Stimulated activated CD8-positive, alpha-beta memory T cell treated with anti-CD3 and anti-CD28 coated beads, Interleukin-4, amount 100 ng/mL, for 24 hours (primary cell): ENCODE measurements around the gene FHIT.
"Not testable (repeated sequence)": the region's sequence is repeated elsewhere in the genome, so short reads cannot be mapped to it uniquely, and the experiment has no call there.

Experiments used
- DNase-seq: peaks from one replicate; pipeline ENCODE4 v3.0.0-alpha.2; 2020; ENCODE audit warnings: low read depth

The FHIT gene

GRCh38 chr3:60920519-60920918 is 330.7 kb downstream of the FHIT start:
- no peak for DNase-seq

DNA sequence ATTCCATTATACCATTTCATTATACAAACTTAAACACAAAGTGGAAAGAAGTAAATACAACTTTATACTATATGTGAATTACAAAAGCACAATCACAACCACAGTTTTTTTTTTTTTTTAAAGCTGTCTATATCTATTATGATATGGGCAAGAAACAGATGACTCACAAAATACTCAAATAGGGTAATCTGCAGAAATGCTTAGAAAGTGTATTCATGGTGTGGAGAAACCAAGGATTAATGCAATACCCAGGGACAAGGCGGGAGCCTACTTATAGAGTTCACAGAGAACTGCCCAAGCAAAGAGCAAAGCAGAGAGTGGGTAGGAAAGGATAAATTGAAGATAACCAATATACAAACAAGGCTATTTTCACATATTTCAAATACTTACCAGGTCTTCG is 332.0 kb downstream of the FHIT start:
- DNase-seq, result no peak

- DNase-seq, result no peak
These were observed 334.1 kb downstream of the FHIT start for GRCh38 chr3:60917141-60917540.

DNA sequence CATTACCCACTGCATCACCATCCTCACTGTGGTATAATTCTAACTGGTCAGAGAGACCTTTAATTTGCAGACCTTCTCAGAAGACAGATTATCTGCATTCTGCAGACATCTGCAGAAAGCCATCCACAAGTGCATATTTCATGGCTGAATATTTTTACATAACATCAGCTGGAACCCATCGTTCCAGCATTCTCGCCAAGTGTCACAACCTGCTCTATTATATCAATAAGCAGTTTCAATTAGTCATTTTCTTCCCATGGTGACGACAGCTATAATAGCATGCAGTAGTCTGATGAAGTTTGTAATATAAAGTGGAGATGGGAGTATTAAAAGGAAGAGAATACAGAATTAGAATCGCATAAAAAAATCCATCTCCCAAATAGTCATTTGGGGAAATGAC is 334.7 kb downstream of the FHIT start:
- DNase-seq, result no peak

DNA sequence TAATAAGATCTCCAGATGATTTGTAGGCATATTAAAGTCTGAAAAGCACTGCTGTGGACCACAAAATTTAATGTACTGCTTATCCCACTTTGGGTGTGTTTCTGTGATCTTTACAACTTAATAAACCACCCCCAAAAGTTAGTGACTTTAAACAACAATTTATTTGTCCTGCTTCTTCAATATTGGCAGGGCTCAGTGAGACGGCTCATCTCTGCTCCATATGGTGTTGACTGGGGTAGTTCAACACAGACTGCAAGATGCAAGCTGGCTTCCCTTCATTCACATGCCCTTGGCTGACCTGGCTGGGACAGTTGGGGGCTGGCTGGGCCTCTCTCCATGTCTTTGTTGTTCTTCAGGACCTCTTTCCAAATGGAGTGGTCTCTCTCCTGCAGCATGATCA is 337.8 kb downstream of the FHIT start:
- DNase-seq, result no peak

DNA sequence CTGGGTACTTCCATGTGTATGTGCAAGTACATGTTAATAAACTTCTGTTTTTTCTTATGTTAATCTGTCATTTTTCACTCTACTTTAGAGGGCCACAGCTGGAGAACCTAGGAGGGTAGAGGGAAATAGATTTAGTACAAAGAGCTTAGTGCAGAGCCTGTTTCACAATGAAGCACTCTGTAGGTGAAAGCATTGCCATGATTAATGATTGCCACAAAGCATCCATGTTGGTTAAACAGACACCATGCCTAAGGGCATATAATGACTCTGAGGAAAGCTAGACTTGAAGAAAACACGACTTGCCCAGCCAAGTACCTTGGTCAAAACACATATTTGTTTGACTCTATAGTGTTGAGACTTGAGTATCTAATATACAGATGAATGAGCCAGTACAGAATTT is 338.4 kb downstream of the FHIT start:
- no peak for DNase-seq

DNA sequence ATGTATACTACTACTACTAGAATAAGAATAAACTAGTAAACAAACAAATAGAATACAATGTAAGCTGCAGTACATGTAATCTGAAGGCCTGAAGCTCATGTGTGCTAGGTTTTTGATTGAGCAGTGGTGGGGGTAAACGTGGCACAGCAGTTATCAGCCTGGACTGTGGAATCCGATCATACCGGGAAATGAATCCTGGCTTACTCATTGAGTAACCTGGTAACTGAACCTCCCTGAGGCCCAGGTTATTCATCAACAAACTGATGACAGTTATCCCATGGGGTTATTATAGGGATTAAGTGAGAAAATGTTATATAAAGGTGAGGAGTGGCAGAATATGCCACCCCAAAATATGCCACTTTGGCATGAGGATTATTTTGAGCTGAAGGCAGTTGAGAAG is 339.1 kb downstream of the FHIT start:
- DNase-seq, result no peak

GRCh38 chr3:60909526-60909925 is 341.7 kb downstream of the FHIT start:
- DNase-seq, result no peak

GRCh38 chr3:60906283-60906682 is 345.0 kb downstream of the FHIT start:
- no peak for DNase-seq

DNA sequence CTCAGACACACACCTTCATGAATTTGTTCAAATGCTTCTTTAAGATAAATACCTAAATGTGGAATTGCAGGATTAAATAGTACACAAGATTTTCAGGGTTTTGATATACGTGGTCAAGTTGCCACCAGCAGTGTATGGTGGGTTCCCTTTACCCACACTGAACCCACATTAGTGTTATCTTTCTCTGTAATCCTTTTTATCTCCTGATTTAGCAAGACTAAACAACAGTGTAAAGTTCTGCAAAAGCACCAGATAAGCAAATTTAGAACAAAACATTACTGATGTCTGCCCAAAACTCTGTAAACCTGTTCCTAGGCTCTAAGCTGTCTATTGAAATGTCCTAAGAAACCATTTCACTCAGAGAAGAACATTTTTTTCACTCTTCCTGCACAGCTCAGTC is 352.9 kb downstream of the FHIT start:
- no peak for DNase-seq

DNA sequence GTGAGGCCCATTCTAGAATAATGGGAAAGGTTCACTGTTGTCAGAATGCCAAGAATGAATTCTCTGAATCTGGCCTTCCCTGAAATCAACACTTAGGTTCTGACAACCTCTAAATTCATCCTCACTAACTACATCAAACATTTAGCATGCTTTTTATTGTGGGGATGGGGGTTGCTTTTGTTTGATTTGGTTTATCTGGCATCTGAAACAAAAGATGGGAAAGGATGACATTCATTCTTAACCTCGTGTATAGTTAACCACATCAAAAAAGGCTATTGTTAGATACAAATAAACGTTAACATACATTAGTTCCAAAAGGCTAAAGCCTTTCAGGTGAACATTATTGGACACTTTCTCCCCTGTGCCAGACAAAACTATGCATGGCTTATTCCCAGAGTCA is 357.3 kb downstream of the FHIT start:
- DNase-seq, result no peak

DNA sequence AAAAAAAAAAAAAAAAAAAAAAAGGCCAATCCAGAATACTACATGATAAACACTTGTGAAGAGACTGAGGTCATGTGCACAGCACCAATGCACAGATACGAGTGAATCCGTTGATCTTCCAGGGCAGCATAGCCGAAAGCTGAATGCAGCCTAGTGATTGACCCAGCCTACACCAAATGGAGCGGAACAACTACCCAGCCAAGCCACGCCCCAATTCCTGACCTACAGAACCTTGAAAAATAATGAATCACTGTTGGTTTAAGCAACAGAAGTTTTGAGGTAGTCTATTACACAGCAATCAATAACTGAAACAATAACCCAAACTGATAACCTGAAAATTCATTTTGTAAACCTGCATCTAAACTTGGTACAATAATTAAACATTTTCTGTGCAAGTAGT is 361.0 kb downstream of the FHIT start:
- DNase-seq, result no peak

DNA sequence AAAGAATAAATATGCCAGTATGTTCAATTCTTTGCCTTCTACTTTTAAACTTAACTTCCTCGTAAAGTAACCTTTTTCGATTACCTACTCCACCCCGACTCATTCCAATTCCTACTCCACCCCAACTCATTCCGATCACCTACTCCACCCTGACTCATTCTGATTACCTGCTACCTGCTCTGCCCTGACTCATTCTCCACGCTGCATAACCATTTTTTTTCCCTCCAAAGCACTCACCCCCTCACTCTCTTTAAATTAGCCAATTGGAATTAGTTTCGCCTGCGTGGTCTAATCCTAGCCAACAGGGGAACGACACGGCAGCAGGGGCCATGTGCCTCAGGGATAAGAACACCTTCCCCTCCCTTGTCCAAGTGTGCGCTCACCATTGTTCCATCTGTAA is 362.3 kb downstream of the FHIT start:
- DNase-seq, result not testable (repeated sequence)

DNA sequence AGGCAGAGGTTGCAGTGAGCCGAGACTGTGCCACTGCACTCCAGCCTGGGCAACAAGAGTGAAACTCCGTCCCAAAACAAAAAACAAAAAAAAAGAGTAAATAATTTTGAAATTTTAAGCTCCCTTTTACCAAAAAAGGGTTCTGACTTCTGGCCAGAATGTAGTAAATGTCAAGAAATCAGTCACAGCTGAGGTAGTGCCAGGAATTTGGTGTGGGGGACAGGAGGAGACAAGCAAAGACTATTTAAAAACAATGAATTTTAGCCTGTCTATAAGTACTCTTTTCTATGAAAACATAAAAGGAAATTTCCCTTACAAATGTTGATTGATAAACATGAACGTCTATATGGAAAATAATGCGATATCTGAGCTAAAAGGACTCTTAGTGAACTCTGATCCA is 363.7 kb downstream of the FHIT start:
- no peak for DNase-seq

DNA sequence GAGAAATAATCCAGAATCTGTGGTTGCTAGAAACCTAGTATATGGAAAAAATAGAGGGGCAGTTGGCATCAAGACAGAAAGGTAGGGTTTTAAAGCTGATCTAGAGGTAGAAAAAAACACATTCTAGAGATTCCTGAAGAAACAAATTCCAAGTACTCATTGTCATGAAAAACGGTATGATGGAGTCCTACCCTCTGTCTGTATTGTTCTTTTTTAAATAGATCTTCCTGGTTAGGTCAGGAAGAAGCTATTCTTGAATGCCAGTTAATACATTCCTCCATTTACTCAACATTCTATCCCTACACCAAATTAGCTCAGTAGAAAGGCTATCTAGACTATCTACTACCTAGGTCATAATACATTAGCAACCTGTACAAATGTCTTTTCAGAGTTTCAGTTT is 364.7 kb downstream of the FHIT start:
- DNase-seq, result no peak

GRCh38 chr3:60884005-60884404 is 367.2 kb downstream of the FHIT start:
- no peak for DNase-seq

DNA sequence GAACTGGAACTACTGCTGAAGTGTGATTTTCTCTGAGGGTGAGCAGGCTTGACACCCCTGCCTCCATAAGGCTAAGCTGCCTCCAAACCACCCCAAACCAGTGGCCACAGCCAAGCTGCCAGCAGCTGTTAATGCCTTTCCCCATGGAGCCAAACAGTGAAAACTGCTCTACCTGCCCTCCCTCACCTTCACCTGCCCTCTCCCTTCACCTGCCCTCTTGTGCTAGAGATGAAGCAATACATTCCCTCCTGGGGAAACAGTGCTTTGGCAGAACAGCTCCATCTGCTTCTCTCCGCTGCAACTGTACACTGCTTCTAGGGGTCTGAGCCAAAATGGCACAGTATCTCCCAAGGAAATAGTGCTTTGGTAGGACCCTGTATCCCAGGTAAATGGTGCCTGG is 374.1 kb downstream of the FHIT start:
- DNase-seq, result no peak

DNA sequence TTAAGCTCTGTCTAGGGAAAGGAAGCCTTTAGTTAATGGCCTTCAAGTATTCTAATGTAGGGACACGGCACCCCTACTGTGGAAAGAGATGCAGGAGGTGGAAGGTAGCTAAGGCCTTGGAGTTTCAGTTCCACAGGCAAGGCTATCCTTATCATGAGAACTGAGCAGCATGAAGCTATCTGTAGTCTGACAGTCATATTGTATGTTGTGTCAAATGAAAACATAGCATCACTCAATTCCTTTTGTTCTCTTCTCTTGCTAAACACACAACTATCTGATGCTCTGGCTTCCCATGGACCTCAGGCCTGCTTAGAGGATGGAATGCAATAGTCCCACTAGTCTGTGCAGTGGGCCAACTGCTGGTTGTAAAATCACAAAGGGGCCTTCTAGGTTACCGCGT is 380.9 kb downstream of the FHIT start:
- DNase-seq, result no peak

GRCh38 chr3:60867200-60867599 is 384.1 kb downstream of the FHIT start:
- DNase-seq, result no peak

GRCh38 chr3:60856257-60857046 is 394.8 kb downstream of the FHIT start:
- no peak for DNase-seq

GRCh38 chr3:60855250-60855649 is 396.0 kb downstream of the FHIT start:
- DNase-seq, result no peak

GRCh38 chr3:60854791-60855190 is 396.5 kb downstream of the FHIT start:
- no peak for DNase-seq

- no peak for DNase-seq
These were observed 403.5 kb downstream of the FHIT start for GRCh38 chr3:60847791-60848190.

DNA sequence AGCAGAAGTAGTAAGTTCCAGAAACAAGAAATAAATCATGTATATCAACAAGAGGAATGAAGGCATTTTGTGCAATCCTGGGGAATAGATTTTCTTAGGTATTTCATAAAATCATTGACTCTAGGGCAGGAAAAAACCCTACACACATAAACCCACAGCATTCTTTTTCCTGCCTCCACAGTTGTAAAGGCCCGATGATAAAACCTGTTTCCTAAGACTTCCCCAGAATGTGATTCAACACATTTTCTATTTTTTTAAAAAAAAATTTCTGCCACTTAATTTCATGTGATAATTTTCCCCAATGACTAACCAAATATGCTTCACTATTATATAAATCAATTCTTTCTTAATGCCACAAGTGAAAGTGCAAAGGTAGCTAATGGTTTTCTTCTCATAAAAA is 407.0 kb downstream of the FHIT start:
- DNase-seq, result no peak

GRCh38 chr3:60841355-60841754 is 409.9 kb downstream of the FHIT start:
- DNase-seq, result no peak
